Sigmoid colon (tissue), 7 donors: ENCODE measurements around the gene ATRNL1. TPM values are rescaled to one million over a fixed set of nuclear protein-coding genes. Genes with fewer than 3 reads are reported as not detected.

Experiments used
- DNase-seq: peaks from one replicate; pipeline ENCODE4 v3.0.0-alpha.2; 2019
- H3K27ac ChIP-seq, 4 donors: fragments of 200-600 bp; sonication (generic); one replicate each; pipeline ENCODE4 v1.5.1; 2016 to 2019; ENCODE audit warnings: mild to moderate bottlenecking in 1 of 4
- H3K27me3 ChIP-seq, 3 donors: fragments of 200-600 bp; sonication (generic); one replicate each; pipeline ENCODE4 v1.5.1; 2019; ENCODE audit warnings: mild to moderate bottlenecking in 1 of 3
- H3K36me3 ChIP-seq, 4 donors: fragments of 200-600 bp; sonication (generic); one replicate each; pipeline ENCODE4 v1.5.1; 2016 to 2019
- H3K4me1 ChIP-seq, 4 donors: fragments of 200-600 bp; sonication (generic); one replicate each; pipeline ENCODE4 v1.5.1; 2017 to 2019
- H3K4me3 ChIP-seq, 4 donors: fragments of 200-600 bp; sonication (generic); one replicate each; pipeline ENCODE4 v1.5.1; 2017 to 2019; ENCODE audit warnings: mild to moderate bottlenecking in 2 of 4, moderate library complexity in 1 of 4
- H3K9me3 ChIP-seq, 4 donors: fragments of 200-600 bp in 3 of 4; sonication (generic) in 3 of 4; one replicate each; pipeline versions ENCODE4 v1.5.1 to v1.6.1; 2013 to 2019
- CTCF ChIP-seq, 4 experiments: fragments of 450-650 bp in 3 of 4; fragments of 200-600 bp in 1 of 4; IDR thresholded peaks; one replicate each; pipeline ENCODE4 v1.5.1; 2016 to 2019; ENCODE audit warnings: antibody characterized with exemption in 4 of 4, mild to moderate bottlenecking in 3 of 4, moderate library complexity in 2 of 4
- EP300 ChIP-seq, 4 donors: sonication (generic); formaldehyde crosslinking; IDR thresholded peaks; one replicate each; pipeline ENCODE4 v1.6.1; 2017; ENCODE audit warnings: antibody characterized with exemption in 4 of 4
- POLR2A ChIP-seq, 2 donors: fragments of 450-650 bp; IDR thresholded peaks; one replicate each; pipeline ENCODE4 v1.6.1; 2016; ENCODE audit warnings: antibody characterized with exemption in 2 of 2, mild to moderate bottlenecking in 2 of 2, moderate library complexity in 2 of 2
- POLR2AphosphoS5 ChIP-seq, 4 donors: sonication (generic); formaldehyde crosslinking; IDR thresholded peaks; one replicate each; pipeline ENCODE4 v1.6.1; 2017; ENCODE audit warnings: antibody characterized with exemption in 4 of 4
- WGBS, 2 donors: extraction: QIAGEN DNeasy Blood & Tissue Kit; methylation state at CpG; one replicate each; pipeline ENCODE4 v1.1.7; 2013; 5-methylcytosine and 5-hydroxymethylcytosine counted together
- intact Hi-C: fragments of 100-400 bp; cut with DNase I; formaldehyde crosslinking; loops from one replicate; pipeline ENCODE4 v1.15.1; 2023
- polyA plus RNA-seq, 3 donors: library from polyadenylated mRNA; stranded (reverse); fragments of 200-250 nt; gene quantifications; one replicate each; pipeline ENCODE4 v1.2.3, GENCODE V29; 2013
- total RNA-seq, 4 donors: library from RNA; depleted of rRNA; stranded (reverse); fragments of >200 nt; gene quantifications; one replicate each; pipeline ENCODE4 v1.1.0, GENCODE V29; 2016
- donor health status: healthy with polysubstance abuse.
- donor health status: Bipolar disorder and iron deficiency.
- donor health status: healthy.

ATRNL1 gene
- total and polyA plus RNA-seq, 7 donors: 0.57 to 17.3 (median 6.9) TPM; not detected in 1

GRCh38 chr10:115831016-115831415 lies 737.9 kb downstream of the ATRNL1 start:
- H3K4me1 ChIP-seq: peaks cover 0 to 3% (median 0%) of the 10 kb centered on the region in 4 donors
- no peak for TF ChIP-seq CTCF (IDR thresholded peaks at IDR 0.05)
- no peak for TF ChIP-seq POLR2AphosphoS5 (IDR thresholded peaks at IDR 0.05)
- TF ChIP-seq EP300 (IDR thresholded peaks at IDR 0.05): no peak
- TF ChIP-seq POLR2A (IDR thresholded peaks at IDR 0.05): no peak
- no peak overlapping the region for H3K27ac ChIP-seq
- no peaks in the 10 kb centered on the region for H3K27me3 ChIP-seq
- 75 to 79% methylated on average over 8 of the region's 8 CpGs for WGBS, 2 donors
- intact Hi-C loops: no loop called here
- no peaks in the 10 kb centered on the region for H3K9me3 ChIP-seq
- H3K36me3 ChIP-seq: no peaks in the 10 kb centered on the region
- no peak for DNase-seq
- H3K4me3 ChIP-seq: no peak overlapping the region

- intact Hi-C loops: no loop called here
- WGBS, 2 donors: 46 to 58% methylated on average over 4 of the region's 4 CpGs
- DNase-seq: no peak
- TF ChIP-seq CTCF (IDR thresholded peaks at IDR 0.05) (no peak), POLR2A (IDR thresholded peaks at IDR 0.05) (no peak), EP300 (IDR thresholded peaks at IDR 0.05) (no peak), POLR2AphosphoS5 (IDR thresholded peaks at IDR 0.05) (no peak)
- H3K27ac ChIP-seq: no peak overlapping the region
- H3K27me3 ChIP-seq: no peaks in the 10 kb centered on the region
- H3K36me3 ChIP-seq: no peaks in the 10 kb centered on the region
- peaks cover 0 to 3% (median 0%) of the 10 kb centered on the region in 4 donors for H3K4me1 ChIP-seq
- no peak overlapping the region for H3K4me3 ChIP-seq
- H3K9me3 ChIP-seq: no peaks in the 10 kb centered on the region
Observed at GRCh38 chr10:115833119-115833518, 740.0 kb downstream of the ATRNL1 start.

DNA sequence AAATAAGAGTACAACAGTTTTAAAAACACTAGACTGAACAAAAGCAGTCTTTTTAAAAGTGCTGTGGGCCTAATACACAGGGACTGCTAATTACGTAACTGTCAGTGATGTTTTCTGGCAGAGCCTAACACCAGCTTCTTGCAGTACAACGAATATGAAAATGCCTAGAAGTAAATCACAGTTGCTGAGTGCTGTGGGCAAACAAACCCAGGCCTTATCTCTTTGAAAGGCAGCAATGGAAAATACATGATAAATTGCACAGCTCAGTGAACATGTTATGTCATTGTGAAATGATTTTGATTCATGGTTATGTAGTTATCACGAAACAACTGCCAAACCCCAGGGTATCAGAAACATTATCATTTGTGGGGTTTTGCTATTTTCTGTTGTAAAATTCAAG lies 751.4 kb downstream of the ATRNL1 start:
- DNase-seq: no peak
- Histone ChIP-seq H3K27ac (no peak overlapping the region), H3K27me3 (no peaks in the 10 kb centered on the region), H3K4me3 (no peak overlapping the region), H3K9me3 (no peaks in the 10 kb centered on the region), H3K36me3 (no peaks in the 10 kb centered on the region), H3K4me1 (no peaks in the 10 kb centered on the region)
- TF ChIP-seq EP300 (IDR thresholded peaks at IDR 0.05) (no peak), CTCF (IDR thresholded peaks at IDR 0.05) (no peak), POLR2A (IDR thresholded peaks at IDR 0.05) (no peak), POLR2AphosphoS5 (IDR thresholded peaks at IDR 0.05) (no peak)
- intact Hi-C loops: no loop called here
- 44 to 64% methylated on average over 3 of the region's 3 CpGs for WGBS, 2 donors

GRCh38 chr10:115845921-115846320 lies 752.8 kb downstream of the ATRNL1 start:
- H3K27me3 ChIP-seq: no peaks in the 10 kb centered on the region
- TF ChIP-seq EP300 (IDR thresholded peaks at IDR 0.05) (no peak), POLR2A (IDR thresholded peaks at IDR 0.05) (no peak), CTCF (IDR thresholded peaks at IDR 0.05) (no peak), POLR2AphosphoS5 (IDR thresholded peaks at IDR 0.05) (no peak)
- no peak overlapping the region for H3K4me3 ChIP-seq
- H3K27ac ChIP-seq: no peak overlapping the region
- DNase-seq: no peak
- H3K4me1 ChIP-seq: no peaks in the 10 kb centered on the region
- H3K9me3 ChIP-seq: no peaks in the 10 kb centered on the region
- intact Hi-C loops: no loop called here
- 92 to 94% methylated on average over 1 of the region's 1 CpG for WGBS, 2 donors
- H3K36me3 ChIP-seq: no peaks in the 10 kb centered on the region

DNA sequence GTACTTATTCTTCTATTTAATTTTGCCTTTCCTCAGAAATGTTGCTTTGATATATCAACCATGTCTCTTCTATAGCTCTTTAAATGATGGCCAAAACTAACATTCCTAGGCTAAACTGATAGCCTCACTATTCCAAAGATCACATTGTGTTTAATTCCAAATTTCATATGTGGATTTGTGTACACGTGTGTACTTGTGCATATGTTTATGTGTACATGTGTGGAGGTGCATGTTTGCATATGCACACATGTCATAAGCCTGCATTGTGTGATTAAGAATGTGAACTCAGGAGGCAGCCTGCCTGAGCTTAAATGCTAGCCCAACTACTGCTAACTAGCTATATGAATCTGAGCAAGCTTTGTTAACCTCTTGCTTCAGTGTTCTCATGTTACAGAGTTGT lies 753.4 kb downstream of the ATRNL1 start:
- H3K27ac ChIP-seq: no peak overlapping the region
- TF ChIP-seq POLR2AphosphoS5 (IDR thresholded peaks at IDR 0.05) (no peak), EP300 (IDR thresholded peaks at IDR 0.05) (no peak), POLR2A (IDR thresholded peaks at IDR 0.05) (no peak), CTCF (IDR thresholded peaks at IDR 0.05) (no peak)
- WGBS, 2 donors: 77 to 91% methylated on average over 1 of the region's 1 CpG
- H3K4me1 ChIP-seq: no peaks in the 10 kb centered on the region
- H3K27me3 ChIP-seq: no peaks in the 10 kb centered on the region
- no peaks in the 10 kb centered on the region for H3K36me3 ChIP-seq
- intact Hi-C loops: no loop called here
- DNase-seq: no peak
- no peaks in the 10 kb centered on the region for H3K9me3 ChIP-seq
- no peak overlapping the region for H3K4me3 ChIP-seq
